Uterus (tissue), 2 donors: ENCODE data around the gene SLFN13.

Source experiments
- CTCF ChIP-seq, 4 experiments: fragments of 200-600 bp in 2 of 4; fragments of 450-650 bp in 2 of 4; sonication (generic) in 2 of 4; IDR thresholded peaks; one replicate each; pipeline ENCODE4 v1.5.1; 2016 to 2019; ENCODE audit warnings: antibody characterized with exemption in 4 of 4, mild to moderate bottlenecking in 2 of 4, moderate library complexity in 1 of 4
- POLR2A ChIP-seq, 2 donors: fragments of 450-650 bp; IDR thresholded peaks; one replicate each; pipeline ENCODE4 v1.6.1; 2016; ENCODE audit warnings: antibody characterized with exemption in 2 of 2, mild to moderate bottlenecking in 1 of 2, moderate library complexity in 1 of 2

GRCh38 chr17:35407531-35407930 is 41.0 kb downstream of the SLFN13 start:
- TF ChIP-seq CTCF (IDR thresholded peaks at IDR 0.05) (no peak), POLR2A (IDR thresholded peaks at IDR 0.05) (no peak)
